Measurements from ENCODE around the gene MARCHF10. TPM values are rescaled to one million over a fixed set of nuclear protein-coding genes. Genes with fewer than 3 reads are reported as not detected.

Gene MARCHF10
- total and polyA plus RNA-seq, 9 donors, result 0.09 to 1.1 (median 0.42) TPM

DNA sequence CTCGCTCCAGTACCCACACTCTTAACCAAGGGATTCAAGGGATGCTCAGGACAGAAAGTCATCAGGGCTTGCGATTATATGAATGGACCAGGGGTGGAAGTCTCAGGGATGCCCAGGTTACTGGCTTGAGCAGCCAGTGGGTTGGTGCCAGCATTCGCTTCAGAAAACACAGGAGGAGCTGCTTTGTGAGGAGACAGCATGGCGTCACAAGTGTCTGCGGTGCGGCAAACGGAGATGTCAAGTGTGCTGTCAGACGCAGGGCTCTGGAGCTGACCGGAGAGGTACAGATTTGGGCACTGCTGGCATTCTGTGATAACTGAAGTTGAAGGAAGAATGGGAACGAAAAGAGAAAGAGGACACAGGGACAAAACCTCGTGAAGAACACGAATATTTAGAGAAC is 4.1 kb downstream of the MARCHF10 start:
- H3K36me3 ChIP-seq (ENCODE audit: control insufficient read depth, insufficient read depth, low read length), result no peaks in the 10 kb centered on the region
- H3K9me3 ChIP-seq (replicated peaks; ENCODE audit: control insufficient read depth, low read depth, low read length), result no peaks in the 10 kb centered on the region
- H3K4me1 ChIP-seq (ENCODE audit: control insufficient read depth, insufficient read depth, low read length), result peaks cover 11% of the 10 kb centered on the region
- H3K27ac ChIP-seq (ENCODE audit: low read length), result no peak overlapping the region
- H3K4me3 ChIP-seq (ENCODE audit: low read length), result no peak overlapping the region
- peaks cover 2% of the 10 kb centered on the region for H3K27me3 ChIP-seq (ENCODE audit: control insufficient read depth, insufficient read depth, low read length)
- no peak for DNase-seq
- WGBS (ENCODE audit: insufficient coverage), result 91% methylated on average over 10 of the region's 12 CpGs

DNA sequence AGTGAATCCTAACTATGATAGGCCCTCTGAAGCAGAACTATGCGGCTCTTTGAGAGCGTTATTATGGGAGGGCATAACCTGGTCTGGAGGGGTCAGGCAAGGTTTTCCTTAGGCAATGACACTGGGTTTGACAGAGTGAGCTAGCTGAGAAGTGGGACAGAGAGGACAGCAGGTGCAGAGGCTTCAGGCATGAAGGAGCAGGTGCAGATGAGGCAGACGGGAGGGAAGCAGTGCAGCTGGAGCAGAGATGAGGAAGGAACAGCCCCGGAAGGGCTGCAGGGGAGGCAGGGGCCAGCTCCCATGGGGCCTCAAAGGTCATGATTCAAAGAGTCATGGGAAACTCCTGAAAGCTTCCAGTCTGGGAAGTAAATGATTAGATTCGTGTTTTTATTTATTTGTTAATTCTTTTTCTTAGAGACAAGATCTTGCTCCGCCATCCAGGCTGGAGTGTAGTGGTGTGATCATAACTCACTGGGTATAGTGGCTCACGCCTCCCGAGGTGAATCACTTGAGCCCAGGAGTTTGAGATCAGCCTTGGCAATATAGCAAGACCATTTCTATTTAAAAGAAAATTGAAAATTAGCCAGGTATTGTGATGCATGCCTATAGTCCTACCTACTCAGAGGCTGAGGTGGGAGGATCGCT is 5.4 kb downstream of the MARCHF10 start:
- Histone ChIP-seq H3K4me1 (ENCODE audit: control insufficient read depth, insufficient read depth, low read length) (peaks cover 3% of the 10 kb centered on the region), H3K27me3 (ENCODE audit: control insufficient read depth, insufficient read depth, low read length) (no peaks in the 10 kb centered on the region), H3K27ac (ENCODE audit: low read length) (no peak overlapping the region), H3K9me3 (replicated peaks; ENCODE audit: control insufficient read depth, low read depth, low read length) (no peaks in the 10 kb centered on the region), H3K36me3 (ENCODE audit: control insufficient read depth, insufficient read depth, low read length) (no peaks in the 10 kb centered on the region), H3K4me3 (ENCODE audit: low read length) (no peak overlapping the region)
- 65% methylated on average over 5 of the region's 9 CpGs for WGBS (ENCODE audit: insufficient coverage)
- no peak for DNase-seq

DNA sequence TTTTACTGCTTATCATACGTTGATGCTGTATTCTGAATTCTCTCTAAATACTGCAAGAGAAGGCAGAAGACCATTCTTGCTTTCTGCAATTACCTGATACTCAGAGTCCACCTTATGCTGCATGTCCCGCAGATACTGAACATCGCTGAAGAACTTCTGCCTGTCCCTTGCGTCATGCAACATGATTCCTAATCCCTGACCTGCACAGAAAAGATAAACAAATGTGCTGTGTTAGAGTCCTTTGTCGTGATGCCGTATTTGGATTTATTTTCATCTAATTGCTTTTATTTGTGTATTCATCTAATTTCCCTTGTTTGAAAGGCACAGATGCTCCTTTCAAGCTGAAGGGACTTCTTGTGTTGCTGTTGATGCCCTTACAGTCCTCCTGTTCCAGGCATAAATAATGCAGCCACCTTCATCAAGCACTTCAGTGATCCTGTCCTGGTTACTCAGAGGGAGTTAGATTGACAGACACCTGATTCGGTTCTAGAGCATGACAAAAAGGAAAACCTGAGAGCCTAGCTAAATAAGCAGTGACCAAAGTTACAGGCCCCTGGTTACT is 6.5 kb downstream of the MARCHF10 start:
- H3K4me1 ChIP-seq (ENCODE audit: control insufficient read depth, insufficient read depth, low read length), result peaks cover 2% of the 10 kb centered on the region
- H3K9me3 ChIP-seq (replicated peaks; ENCODE audit: control insufficient read depth, low read depth, low read length), result no peaks in the 10 kb centered on the region
- no peak for DNase-seq
- no peaks in the 10 kb centered on the region for H3K36me3 ChIP-seq (ENCODE audit: control insufficient read depth, insufficient read depth, low read length)
- no peak overlapping the region for H3K4me3 ChIP-seq (ENCODE audit: low read length)
- H3K27ac ChIP-seq (ENCODE audit: low read length), result no peak overlapping the region
- H3K27me3 ChIP-seq (ENCODE audit: control insufficient read depth, insufficient read depth, low read length), result no peaks in the 10 kb centered on the region
- WGBS (ENCODE audit: insufficient coverage), result 88% methylated on average over 5 of the region's 7 CpGs

DNA sequence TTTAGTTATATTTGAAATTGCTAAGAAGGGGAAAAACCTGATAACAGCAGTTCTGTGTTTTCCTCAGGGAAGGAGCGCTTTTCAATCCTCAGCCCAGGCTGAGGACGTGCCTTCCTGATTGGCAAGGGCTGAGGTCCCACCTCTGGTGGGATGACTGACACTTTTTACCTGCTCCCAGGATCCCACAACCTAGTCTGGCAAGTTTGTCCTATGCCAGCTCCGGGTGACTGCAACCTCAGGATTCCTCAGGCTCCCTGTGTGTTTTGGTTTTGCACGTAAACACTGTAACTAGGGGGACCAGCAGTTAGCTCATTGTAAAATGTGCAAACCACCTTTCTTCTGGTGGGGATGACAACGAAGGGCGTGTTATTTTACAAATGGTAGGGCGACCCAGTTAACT is 7.5 kb downstream of the MARCHF10 start:
- Histone ChIP-seq H3K27ac (ENCODE audit: low read length) (no peak overlapping the region), H3K4me3 (ENCODE audit: low read length) (no peak overlapping the region), H3K36me3 (ENCODE audit: control insufficient read depth, insufficient read depth, low read length) (no peaks in the 10 kb centered on the region), H3K4me1 (ENCODE audit: control insufficient read depth, insufficient read depth, low read length) (peaks cover 2% of the 10 kb centered on the region), H3K9me3 (replicated peaks; ENCODE audit: control insufficient read depth, low read depth, low read length) (no peaks in the 10 kb centered on the region), H3K27me3 (ENCODE audit: control insufficient read depth, insufficient read depth, low read length) (no peaks in the 10 kb centered on the region)
- WGBS (ENCODE audit: insufficient coverage), result 38% methylated on average over 4 of the region's 7 CpGs
- DNase-seq, result peak; percentile 67

DNA sequence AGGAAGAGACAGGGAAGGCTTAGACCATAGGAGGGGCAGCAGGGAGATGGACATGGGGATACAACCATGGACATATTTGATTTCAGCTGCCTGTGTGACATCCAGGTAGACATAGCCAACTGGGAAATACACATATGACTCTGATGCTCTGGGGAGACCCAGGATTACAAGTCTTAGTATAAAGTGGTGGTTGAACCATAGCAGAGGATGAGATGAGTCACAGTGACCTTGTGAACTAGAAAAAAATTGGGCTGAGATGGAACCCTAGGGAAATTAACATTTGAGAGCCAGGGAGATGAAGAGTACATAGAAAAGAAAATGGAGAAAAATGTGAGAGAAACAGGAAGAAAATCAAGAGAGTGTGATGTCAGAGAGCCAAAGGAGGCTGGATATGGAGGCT is 10.2 kb downstream of the MARCHF10 start:
- no peaks in the 10 kb centered on the region for H3K27me3 ChIP-seq (ENCODE audit: control insufficient read depth, insufficient read depth, low read length)
- H3K36me3 ChIP-seq (ENCODE audit: control insufficient read depth, insufficient read depth, low read length), result no peaks in the 10 kb centered on the region
- H3K9me3 ChIP-seq (replicated peaks; ENCODE audit: control insufficient read depth, low read depth, low read length), result no peaks in the 10 kb centered on the region
- DNase-seq, result no peak
- H3K4me3 ChIP-seq (ENCODE audit: low read length), result no peak overlapping the region
- peaks cover 2% of the 10 kb centered on the region for H3K4me1 ChIP-seq (ENCODE audit: control insufficient read depth, insufficient read depth, low read length)
- no peak overlapping the region for H3K27ac ChIP-seq (ENCODE audit: low read length)

DNA sequence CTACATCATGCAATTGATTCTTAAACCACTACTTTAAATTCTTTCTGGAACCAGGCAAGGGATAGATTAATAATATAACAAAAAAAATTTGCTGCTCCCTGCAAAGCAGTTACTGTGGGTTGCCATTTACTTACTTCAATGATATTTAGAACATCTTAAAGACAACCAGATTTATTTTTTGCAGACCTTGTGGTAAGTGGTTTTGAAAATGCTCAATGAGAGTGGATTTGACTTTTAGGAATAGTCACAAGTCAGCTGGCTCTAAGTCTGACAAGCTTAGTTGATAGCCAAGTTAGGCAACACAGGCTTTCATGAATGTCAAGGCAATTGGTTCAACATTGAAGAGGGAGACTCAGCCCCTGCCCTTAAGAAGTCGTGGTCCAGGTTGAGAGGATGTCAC is 11.8 kb downstream of the MARCHF10 start:
- DNase-seq, result no peak
- Histone ChIP-seq H3K27me3 (ENCODE audit: control insufficient read depth, insufficient read depth, low read length) (no peaks in the 10 kb centered on the region), H3K36me3 (ENCODE audit: control insufficient read depth, insufficient read depth, low read length) (no peaks in the 10 kb centered on the region), H3K9me3 (replicated peaks; ENCODE audit: control insufficient read depth, low read depth, low read length) (no peaks in the 10 kb centered on the region), H3K27ac (ENCODE audit: low read length) (no peak overlapping the region), H3K4me1 (ENCODE audit: control insufficient read depth, insufficient read depth, low read length) (peaks cover 2% of the 10 kb centered on the region), H3K4me3 (ENCODE audit: low read length) (no peak overlapping the region)
- WGBS (ENCODE audit: insufficient coverage), result 100% methylated on average over 1 of the region's 1 CpG

DNA sequence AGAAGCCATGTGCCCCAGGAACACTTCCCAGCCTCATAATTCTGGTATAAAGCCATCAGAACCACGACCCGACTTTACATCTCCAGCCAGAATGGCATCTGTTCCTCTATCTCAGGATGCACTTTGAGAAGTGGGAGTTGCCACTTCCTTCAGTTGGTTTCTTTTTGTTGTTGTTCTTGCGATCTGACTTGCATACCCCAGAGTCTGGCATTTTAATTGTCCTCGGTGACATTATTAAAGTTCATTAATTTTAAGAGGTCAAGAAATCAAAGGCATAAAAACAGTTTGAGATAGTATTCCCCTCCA is 13.5 kb downstream of the MARCHF10 start:
- WGBS (ENCODE audit: insufficient coverage), result no CpG with 5 or more reads among the region's 4 CpGs
- no peak overlapping the region for H3K27ac ChIP-seq (ENCODE audit: low read length)
- no peak for DNase-seq
- H3K9me3 ChIP-seq (replicated peaks; ENCODE audit: control insufficient read depth, low read depth, low read length), result no peaks in the 10 kb centered on the region
- no peaks in the 10 kb centered on the region for H3K4me1 ChIP-seq (ENCODE audit: control insufficient read depth, insufficient read depth, low read length)
- no peaks in the 10 kb centered on the region for H3K36me3 ChIP-seq (ENCODE audit: control insufficient read depth, insufficient read depth, low read length)
- H3K27me3 ChIP-seq (ENCODE audit: control insufficient read depth, insufficient read depth, low read length), result no peaks in the 10 kb centered on the region
- no peak overlapping the region for H3K4me3 ChIP-seq (ENCODE audit: low read length)

DNA sequence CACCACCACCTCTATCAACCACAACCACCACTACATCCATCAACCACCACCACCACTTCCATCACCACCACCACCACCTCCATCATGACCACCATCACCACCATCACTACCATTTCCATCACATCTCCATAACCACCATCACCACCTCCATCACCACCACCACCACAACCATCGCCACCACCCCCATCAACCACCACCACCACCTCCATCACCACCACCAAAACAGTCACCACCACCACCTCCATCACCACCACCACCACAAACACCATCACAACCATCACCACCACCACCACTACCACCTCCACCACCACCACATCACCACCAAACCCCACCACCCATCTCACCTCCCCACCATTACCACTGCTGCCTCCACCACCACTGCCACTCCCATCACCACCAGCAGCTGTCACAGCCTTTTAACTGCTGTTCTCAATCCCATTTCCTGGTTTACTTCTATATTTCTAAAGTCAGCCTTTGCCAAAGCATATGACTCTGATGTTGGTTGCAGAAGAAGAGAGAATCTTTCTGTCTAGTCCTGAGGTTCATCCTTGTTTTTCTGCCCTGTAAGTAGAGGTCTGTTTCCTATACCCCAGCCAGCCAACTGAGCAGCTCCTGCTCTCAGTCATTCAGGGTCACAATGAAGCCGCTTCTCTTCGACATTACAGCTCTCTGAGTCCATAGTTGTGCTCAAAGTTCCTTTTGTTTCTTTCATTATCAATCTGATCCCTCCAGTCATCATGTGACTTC is 14.0 kb downstream of the MARCHF10 start:
- no peak overlapping the region for H3K4me3 ChIP-seq (ENCODE audit: low read length)
- no peak overlapping the region for H3K27ac ChIP-seq (ENCODE audit: low read length)
- WGBS (ENCODE audit: insufficient coverage), result 85% methylated on average over 3 of the region's 3 CpGs

DNA sequence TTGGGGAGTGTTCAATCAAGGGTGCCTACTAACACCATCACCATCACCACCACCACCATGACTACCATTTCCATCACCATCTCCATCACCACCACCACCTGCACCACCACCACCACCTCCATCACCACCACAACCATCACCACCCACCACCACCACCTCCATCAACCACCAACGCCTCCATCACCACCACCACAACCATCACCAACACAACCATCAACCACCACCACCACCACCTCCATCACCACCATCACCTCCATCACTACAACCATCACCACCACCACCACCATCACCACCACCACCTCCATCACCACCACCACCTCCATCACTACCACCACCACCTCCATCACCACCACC is 15.7 kb downstream of the MARCHF10 start:
- Histone ChIP-seq H3K27me3 (ENCODE audit: control insufficient read depth, insufficient read depth, low read length) (no peaks in the 10 kb centered on the region), H3K9me3 (replicated peaks; ENCODE audit: control insufficient read depth, low read depth, low read length) (no peaks in the 10 kb centered on the region), H3K4me1 (ENCODE audit: control insufficient read depth, insufficient read depth, low read length) (no peaks in the 10 kb centered on the region), H3K36me3 (ENCODE audit: control insufficient read depth, insufficient read depth, low read length) (no peaks in the 10 kb centered on the region), H3K4me3 (ENCODE audit: low read length) (no peak overlapping the region), H3K27ac (ENCODE audit: low read length) (no peak overlapping the region)
- WGBS (ENCODE audit: insufficient coverage), result 100% methylated on average over 1 of the region's 1 CpG
- no peak for DNase-seq

More for the DNA sequence above, 14.0 kb downstream of the MARCHF10 start:
- no peaks in the 10 kb centered on the region for H3K36me3 ChIP-seq (ENCODE audit: control insufficient read depth, insufficient read depth, low read length)
- no peaks in the 10 kb centered on the region for H3K4me1 ChIP-seq (ENCODE audit: control insufficient read depth, insufficient read depth, low read length)
- no peak for DNase-seq
- H3K9me3 ChIP-seq (replicated peaks; ENCODE audit: control insufficient read depth, low read depth, low read length), result no peaks in the 10 kb centered on the region
- no peaks in the 10 kb centered on the region for H3K27me3 ChIP-seq (ENCODE audit: control insufficient read depth, insufficient read depth, low read length)

DNA sequence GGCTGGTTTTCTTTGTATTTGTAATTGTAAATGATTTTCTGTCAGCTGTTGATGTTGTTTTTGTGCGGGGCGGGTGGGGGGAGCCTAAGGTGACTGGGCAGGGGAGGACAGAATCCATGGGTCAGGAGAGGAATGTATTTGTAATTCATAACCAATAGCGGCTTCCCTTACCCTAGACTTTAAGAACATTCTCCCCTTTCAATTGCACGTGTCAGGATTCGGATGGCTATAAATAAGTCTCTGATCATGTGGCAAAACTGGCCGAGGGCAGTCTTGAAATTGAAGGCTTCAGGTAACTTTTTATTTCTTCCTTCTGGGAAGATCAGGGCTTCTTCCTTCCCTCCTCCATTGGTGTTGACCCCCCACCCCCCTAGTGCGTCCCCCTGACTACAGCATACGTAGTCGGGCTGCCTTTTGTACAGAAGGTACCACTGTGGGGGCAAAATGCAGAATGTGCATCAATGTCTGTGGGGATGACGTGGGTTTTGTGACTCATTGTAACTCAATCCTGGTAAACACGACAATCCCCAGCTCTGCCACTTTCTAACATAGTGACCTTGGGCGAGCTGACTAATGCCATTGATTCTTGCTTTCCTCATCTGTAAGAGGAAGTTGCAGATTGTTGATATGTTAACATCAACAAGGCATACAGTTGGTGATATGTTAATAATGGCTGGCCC is 16.2 kb downstream of the MARCHF10 start:
- DNase-seq, result no peak
- no peak overlapping the region for H3K4me3 ChIP-seq (ENCODE audit: low read length)
- WGBS (ENCODE audit: insufficient coverage), result 84% methylated on average over 2 of the region's 12 CpGs
- no peak overlapping the region for H3K27ac ChIP-seq (ENCODE audit: low read length)
- no peaks in the 10 kb centered on the region for H3K9me3 ChIP-seq (replicated peaks; ENCODE audit: control insufficient read depth, low read depth, low read length)
- H3K4me1 ChIP-seq (ENCODE audit: control insufficient read depth, insufficient read depth, low read length), result no peaks in the 10 kb centered on the region
- no peaks in the 10 kb centered on the region for H3K27me3 ChIP-seq (ENCODE audit: control insufficient read depth, insufficient read depth, low read length)
- H3K36me3 ChIP-seq (ENCODE audit: control insufficient read depth, insufficient read depth, low read length), result no peaks in the 10 kb centered on the region

Data from muscle of leg (tissue), 11 donors.